NCI-H510A treated with DMSO at 0.1 percent for 48 hours (cell line): ENCODE measurements around the gene CSNK1G2.
A peak's percentile ranks its signal among the peaks of the same experiment; 100 is the strongest.
"Not testable (repeated sequence)": the region's sequence is repeated elsewhere in the genome, so short reads cannot be mapped to it uniquely, and the experiment has no call there.

Experiments
- DNase-seq: peaks from one replicate; lab custom pipeline; 2025; lab: John Stamatoyannopoulos, UW

CSNK1G2 gene

DNA sequence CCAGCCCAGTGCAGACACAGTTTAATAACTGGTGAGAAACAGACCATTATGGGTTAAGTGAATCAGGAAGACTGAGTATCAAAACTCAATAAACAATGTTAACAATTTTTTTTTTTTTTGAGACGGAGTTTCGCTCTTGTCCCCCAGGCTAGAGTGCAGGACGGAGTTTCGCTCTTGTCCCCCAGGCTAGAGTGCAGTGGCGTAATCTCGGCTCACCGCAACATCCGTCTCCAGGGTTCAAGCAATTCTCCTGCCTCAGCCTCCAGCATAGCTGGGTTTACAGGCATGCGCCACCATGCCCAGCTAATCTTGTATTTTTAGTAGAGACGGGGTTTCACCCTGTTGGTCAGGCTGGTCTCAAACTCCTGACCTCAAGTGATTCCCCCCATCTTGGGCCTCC is 47.5 kb downstream of the CSNK1G2 start:
- DNase-seq = not testable (repeated sequence)

DNA sequence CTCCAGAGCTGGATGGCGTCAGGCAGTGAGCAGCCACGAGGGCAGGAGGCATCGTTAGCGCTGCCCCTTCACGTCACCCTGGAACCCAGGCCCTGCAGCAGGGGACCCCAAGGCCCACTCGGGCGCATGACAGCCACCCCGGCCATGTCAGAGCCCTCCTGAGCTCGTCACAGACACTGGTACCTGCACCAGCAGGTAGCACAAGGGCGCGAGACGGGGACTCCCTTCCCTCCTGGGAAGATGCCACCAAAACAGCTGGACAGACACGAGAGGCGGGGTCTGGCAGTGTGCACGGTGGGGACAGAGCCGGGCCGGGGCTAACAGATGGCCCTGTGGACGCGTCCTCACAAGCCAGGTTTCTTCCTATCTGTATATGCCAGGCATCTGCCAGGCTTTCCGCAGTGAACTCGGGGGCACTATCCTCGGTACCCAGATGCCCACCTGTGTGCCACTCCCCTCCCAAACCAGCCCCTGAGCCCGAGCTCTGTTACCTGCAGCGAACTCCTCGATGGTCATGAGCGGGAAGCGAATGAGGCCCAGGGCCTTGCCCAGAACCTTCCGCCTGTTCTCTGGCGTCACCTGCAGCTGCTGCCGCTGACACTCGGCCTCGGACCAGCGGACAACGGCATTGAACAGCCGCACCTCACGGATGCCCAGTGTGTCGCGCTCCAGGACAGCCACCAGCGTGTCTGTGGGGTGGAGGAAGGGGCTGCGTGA is 48.7 kb downstream of the CSNK1G2 start:
- no peak for DNase-seq

DNA sequence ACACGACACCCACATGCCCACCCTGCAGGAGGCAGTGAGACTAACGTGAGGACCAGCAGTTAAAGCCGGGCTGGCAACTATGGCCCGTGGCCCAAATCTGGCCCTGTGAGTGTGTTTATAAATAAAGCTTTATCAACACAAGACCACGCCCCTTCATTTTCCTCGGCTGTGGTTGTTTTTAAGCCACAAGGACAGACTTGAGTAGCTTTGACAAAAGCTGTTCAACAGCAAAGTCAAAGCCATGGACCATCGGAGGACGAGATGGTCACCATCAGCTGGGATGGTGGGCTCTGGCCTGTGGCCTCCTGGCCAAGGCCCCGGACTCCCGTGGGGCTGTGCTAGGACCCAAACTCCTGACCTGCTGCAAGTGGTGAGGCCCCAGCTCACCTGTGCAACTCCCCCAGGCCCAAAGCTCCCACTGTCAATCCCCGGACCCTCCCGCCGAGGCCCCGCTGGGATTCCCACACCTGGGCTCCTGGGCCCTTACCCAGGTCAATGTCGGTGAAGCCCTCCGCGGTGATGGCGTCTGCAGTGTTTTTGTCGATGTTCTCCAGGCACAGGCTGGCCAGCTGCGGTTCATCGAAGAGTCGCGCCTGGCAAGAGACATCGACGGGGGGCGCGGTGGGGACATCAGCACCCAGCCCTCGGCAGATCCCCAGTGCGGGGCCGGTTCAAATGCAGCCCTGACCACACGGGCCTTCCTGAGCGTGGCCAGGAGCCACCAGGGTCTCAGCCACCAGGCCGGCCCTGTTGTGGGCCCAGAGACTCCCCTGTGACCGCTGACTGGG is 49.5 kb downstream of the CSNK1G2 start:
- DNase-seq = no peak

DNA sequence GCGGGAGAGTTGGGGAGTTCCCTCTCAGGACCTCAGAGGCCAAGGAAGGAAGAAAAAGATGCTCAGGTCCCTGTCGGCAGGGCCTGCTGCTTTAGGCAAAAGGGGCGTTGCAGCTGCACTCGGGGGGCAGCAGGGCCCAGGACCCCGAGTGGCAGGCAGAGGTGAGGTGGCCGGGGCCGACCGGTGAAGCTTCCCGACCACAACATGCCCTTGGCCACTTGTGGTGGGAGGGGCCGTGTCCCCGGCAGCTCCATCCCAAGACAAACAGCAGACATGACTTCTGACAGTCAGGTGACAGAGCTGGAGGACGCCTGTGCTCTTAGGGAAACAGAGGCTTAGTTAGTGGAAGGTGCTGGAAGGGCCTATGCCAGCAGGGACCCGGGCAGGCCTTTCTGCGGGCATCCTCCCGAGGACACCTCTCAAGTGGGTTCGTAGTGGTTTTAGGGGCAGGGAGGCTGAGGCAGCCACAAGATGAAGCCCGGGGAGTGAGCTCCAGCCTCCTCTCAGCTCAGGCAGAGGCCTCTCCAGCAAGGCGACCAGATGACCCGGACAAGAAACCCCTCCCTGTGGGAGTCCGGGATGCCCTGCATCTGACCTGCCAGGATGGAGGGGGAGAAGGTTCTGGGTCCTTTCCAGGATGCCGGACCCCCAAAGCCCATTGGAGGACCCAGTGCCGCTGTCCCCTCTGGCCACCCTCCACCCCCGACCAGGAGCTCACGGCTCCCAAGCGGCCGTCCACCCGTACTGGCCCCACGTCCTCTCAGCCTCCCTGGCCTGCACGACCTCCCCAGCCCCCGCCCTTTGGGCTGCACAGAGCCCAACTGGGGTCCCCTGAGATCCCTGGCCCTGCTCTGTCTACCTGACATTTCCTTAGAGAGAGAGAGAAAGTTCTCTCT is 50.3 kb downstream of the CSNK1G2 start:
- DNase-seq = no peak

DNA sequence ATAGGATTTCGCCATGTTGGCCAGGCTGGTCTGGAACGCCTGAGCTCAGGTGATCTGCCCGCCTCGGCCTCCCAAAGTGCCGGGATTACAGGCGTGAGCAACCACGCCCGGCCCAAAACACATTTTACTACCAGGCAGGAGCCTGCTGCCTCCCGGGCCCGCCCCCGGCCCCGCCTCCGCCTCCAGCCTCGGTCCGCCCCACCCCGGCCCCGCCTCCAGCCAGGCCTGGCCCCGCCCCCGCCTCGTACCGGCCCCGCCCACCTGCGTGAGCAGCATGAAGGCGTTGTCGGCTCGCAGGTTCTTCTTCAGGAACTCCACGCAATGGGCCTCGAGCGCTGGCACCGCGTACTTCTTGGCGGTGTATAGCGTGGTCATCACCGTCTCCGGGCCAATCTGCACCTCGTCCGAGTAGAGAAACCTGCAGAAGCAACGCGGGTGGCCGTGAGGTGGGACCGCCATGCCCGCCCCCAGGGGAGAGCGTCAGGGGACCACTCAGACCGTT is 51.8 kb downstream of the CSNK1G2 start:
- DNase-seq = no peak

DNA sequence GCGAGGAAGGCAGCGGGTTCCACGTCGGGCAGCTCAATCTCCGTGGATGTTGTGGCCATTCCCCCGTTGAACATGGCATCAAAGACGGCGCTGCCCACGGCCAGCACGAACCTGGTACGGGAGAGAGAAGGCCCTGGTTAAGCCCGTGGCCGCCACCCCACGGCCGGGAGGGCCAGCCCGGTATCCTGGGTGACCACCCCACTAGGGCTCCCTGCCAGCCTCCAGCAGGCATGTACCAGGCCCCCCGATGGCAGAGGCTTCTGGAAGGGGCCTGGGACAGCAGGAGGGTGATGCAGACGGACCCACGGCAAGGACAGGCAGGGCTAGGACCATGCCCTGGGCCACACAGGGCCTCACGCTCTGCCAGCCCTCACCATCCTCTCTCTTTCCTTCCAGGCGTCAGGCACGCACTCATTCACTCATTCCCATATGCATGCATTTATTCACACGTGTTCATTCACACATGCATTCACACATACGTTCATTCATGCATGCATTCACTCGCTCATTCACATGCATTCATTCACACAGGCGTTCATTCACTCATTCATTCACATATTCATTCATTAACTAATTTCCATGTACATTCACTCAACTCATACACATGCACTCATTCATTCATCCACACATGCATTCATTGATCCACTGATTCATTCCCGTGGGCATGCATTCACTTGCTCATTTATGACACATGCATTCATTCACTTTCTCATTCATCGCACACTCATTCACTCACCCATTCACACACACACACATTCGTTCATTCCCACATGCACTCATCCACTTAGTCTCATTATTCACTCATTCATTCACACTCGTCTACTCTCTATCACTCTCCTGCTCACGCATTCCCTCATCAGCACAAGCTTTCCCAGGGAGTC is 56.6 kb downstream of the CSNK1G2 start:
- DNase-seq = no peak

DNA sequence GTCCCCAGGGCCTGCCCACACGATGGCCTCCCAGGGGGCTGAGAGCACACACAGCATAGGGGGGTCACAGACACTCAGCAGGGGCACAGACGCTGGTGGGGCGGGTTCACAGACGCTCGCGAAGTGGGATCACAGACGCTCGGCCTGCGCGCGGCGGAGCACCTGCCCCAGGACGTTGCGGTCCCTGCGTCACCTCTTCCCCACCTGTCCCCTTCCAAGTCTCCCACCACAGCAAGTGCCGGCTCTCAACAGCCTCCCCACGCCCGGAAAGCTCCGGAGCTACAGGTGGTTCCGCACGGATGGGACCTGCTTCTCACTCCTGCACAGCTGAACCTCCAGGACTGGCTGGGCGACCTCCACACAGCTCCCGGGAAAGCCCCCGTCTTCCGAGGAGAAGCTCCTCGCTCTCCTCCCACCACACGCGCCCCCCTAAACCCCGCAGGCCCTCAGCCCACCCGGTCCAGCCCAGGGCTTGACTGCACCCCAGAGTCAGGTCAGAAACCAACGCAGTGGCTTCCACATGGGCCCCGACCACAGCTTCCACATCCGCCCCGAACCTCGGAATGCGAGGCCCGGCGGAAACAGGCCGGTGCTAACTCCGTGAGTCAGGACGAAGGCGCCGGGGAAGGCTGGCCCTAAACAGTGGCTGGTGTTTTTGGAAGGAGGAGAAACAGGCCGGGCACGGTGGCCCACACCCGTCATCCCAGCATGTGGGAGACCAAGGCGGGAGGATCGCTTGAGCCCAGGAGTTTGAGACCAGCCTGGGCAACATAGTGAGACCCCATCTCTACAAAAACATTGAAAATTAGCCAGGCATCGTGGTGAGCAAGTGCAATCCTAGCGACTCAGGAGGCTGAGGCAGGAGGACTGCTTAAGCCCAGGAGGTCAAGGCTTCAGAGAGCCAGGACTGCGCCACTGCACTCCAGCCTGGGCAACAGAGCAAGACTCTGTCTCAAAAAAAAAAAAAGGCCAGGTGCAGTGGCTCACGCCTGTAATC is 58.0 kb downstream of the CSNK1G2 start:
- DNase-seq = no peak

DNA sequence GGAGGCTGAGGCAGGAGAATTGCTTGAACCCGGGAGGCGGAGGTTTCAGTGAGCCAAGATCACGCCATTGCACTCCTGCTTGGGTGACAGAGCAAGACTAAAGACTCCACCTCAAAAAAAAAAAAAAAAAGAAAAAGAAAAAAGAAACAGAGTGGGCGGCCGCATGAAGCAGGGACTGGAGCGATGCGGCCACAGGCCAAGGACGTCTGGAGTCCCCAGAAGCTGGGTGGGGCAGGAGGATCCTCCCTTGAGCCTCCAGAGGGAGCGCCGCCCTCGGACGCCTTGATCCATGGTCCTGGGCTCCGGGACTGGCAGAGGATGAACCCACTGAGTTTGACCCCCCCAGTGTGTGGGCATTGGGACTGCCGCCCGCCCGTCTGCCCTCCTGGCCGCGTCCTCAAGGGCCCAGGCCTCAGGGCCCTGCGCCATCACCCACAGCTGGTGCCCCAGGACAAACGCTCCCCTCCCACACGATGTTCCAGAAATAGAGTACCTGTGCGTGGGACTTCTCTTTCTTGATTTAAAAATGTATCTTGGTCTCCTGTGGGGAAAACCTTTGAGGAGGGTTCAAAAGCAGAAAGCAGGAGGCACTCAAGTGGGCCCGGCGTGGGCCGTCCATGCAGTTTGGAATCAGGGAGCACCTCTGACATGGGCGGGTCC is 59.0 kb downstream of the CSNK1G2 start:
- DNase-seq = no peak

DNA sequence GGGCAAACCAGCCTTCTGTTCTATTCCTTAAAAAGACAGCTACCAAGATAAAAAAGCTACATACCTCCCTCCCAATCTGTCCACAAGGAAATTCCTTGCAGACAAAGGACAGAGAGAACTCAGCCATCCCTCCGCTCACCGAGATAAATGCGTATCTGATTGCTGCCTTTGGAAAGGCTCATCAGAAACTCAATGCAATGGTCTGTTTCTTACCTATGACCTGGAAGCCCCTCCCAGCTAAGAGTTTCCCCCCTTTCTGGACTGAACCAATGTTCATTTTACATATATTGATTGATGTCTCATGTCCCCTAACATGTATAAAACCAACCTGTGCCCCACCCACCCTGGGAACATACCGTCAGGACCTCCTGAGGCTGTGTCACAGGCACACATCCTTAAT is 62.9 kb downstream of the CSNK1G2 start:
- DNase-seq = no peak

DNA sequence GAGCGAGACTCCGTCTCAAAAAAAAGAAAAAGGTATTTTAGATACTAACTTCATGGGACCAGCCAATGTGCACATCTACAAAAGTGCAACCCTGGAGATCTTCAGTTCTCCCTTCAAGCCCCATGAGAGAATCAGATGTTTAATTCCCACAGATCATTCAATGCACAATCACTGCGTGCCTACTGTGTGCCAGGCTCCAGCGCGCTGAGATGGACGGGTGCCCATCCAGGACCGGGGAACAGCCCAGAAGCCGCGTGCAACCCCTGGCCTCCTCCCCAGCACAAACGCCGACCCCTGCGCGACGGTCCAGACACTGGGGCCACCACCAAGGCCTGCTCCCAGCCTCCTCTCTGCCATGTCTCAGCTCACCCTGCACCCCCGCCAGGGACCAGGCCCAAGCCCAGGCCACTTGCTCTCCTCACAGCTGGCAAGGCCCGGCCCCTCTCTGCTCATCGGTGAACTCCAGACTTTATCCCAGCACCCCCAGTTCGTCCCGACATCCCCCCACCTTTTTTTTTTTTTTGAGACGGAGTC is 69.2 kb downstream of the CSNK1G2 start:
- DNase-seq = no peak

DNA sequence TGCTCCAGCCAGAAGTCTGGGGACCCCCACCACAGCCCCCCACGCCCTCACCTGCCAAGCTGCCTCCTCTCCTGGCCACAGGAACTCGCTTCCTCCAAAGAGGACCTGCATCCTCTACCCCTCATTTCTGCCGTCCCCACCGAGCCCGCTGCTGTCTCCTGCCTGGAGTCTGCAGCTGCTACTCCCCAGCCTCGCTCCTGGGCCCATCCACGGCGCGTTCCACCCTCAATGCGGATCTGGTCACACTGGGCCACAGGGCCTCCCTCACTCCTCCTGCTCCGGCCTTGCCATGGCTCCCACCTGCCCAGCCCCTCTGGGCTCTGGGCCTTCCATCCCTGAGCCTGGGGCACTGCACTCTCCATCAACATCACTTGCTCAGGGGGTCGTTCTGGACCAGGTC is 70.2 kb downstream of the CSNK1G2 start:
- no peak for DNase-seq

DNA sequence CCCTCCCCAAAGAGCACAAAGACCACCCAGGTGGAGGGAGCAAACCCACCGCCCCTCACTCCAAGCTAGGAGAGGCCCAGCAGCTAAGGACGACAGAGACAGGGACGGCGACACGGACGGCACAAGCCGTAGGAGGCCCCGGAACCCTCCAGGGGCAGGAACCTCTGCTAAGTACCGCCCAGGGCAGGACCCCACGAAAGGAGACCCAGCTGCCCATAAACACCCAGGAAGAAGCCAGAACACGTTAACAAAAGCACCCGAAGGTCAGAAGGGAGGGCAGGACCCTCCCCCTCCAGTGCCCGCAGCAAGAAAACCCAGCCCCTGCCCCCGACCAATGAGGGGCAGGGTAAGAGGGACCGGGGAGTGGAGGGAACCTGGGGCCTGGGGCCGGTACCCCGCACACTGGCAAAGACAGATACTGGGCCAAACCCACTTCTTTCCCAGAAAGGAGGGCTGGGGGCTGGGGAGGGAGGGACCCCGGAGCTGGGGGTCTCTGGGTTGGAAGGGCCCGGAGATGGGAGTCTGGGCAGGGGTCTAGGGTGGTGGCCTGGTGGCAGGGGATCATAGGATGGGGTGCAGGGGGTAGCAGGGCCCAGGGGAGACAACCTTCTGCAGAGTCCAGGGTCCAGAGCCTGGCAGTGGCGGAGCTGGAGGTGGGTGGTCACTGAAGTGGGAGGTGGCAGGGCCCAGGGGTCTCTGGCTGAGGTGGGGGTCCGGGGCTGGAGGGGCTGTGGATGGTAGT is 72.1 kb downstream of the CSNK1G2 start:
- DNase-seq = no peak

DNA sequence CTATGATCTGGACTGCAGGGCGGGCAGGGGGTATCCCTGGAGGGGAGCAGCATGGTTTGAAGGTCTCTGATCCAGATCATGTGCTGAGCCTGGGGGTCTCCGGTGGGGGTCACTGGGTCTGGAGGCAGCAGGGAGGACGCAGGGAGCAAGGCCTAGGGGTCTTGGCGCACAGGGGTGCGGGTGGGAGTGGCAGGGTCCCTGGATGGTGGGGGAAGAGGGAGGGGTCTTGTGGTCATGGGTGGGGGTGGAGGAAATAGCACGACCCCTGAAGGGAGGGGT is 72.7 kb downstream of the CSNK1G2 start:
- no peak for DNase-seq

DNA sequence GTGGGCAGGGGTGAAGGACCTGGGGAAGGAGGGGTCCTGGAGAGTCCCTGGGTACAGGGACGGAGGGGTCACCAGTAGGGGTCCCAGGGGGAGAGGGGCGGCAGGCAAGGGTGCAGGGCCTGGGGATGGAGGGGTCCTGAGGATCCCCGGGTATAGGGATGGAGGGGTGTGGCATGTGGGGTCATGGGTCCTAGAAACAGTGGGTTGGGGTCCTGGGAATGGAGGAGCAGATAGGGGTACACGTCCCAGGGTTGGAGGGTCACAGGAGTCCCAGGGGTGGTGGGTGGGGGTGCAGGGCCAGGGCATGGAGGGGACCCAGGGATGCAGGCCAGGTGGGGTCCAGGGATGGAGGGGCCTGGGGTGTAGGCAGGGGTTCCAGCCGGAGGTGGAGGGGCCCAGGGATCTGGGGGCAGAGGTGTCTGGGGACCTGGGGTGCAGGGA is 73.2 kb downstream of the CSNK1G2 start:
- DNase-seq = no peak

DNA sequence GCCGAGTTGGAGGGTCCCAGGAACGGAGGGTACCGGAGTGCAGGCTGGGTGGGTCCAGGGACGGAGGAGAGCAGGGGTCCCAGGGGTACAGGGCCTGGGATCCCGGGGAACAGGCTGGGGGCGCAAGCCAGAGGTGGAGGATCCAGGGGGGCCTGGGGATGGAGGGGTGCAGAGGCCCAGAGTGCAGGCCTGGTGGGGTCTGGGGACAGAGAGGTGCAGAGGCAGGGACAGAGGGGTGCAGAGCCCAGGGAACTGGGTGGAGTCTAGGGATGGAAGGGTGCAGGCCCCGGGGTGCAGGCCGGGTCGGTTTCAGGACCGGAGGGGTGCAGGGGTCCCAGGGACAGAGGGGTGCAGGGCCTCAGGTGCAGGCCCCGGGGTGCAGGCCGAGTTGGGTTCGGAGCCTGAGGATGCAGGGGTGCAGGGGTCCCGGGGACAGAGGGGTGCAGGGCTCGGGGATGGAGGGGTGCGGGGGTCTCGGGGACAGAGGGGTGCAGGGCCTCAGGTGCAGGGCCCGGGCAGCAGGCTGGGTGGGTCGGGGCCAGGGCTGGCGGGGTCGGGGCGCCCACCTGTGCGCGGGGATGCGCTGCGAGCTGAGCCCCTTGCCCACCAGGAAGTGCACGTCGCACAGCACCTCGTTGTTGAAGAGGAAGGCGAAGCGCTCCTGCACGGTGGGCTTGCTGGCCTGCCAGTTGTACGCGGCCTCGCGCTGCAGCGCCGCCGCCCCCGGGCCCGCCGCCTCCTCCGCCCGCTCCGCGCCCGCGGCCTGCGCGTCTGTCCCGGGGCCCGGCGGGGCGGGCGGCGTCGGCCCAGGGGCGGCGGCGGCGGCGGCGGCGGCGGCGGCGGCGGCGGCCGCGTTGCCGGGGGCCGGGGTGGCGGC is 74.0 kb downstream of the CSNK1G2 start:
- no peak for DNase-seq

DNA sequence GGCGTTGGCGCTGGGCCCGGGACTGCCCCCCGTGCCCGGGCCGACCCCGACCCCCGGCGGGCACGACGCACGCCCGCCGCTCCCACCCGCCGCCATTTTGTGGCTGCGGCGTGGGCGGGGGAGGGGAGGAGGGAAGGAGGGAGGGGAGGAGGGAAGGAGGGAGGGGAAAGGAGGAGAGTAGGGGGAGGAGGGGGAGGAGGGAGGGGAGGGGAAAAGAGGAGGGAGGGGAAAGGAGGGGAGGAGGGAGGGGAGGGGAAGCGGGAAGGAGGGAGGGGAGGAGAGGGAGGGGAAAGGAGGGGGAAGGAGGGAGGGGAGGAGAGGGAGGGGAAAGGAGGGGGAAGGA is 74.6 kb downstream of the CSNK1G2 start, which contains the start of gene BTBD2:
Gene BTBD2 (minus strand): TSS at position 107 of the 343 bp plus-strand sequence. CDS start 11 bp downstream, at position 96.
- DNase-seq = peak; percentile 12

DNA sequence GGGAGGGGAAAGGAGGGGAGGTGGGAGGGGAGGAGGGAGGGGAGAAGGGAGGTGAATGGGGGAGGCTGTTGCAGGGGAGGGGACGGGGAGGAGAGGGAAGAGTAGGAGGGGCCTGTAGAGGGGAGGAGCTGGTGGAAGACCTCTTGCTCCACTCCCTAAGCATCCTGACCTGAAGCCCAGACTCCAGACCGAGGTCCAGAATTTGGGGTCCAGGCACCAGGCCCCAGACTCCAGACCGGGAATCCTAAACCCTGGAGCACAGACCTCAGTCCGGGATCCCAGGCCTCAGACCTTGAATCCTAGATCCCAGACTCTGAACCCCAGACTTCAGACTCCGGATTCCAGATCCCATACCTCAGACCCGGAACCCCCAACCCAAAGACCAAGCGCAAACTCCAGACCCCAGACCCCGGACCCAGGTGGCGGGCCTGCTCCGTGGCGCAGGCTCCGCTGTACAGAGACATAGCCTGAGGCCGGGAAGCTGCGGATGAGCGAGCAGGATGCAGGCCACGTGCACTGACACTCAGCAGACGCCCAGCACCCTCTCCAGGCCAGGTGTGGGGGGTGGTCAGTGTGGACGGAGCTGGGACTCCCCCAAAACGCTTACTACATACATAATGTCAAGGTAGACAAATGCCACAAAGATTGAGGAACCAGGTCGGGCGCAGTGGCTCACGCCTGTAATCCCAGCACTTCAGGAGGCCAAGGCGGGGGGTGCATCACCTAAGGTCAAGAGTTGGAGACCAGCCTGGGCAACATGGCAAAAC is 75.3 kb downstream of the CSNK1G2 start:
- DNase-seq = peak; percentile 49
